ENCODE measurements around the gene RGN.

Gene RGN

DNA sequence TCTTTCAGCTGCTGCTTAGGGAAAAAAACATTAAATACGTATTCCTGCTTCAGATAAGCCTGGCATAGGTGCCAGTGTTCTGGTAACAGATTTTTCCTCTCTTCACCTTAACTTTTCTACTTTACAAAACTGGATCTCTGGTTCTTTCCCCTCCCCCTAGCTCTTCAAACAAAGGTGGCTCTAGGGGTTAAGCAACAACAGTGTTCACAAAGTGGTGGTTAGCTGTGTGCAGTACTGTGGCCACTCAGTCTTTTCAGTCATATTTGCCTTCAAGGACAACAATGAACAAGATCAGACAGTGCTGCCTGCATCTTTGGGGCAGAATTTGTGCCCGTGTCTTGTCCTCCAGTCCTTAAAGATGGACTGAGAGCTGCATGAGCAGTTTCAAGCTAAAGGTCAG lies 15.1 kb upstream of the RGN start:
- H3K4me3 ChIP-seq (ENCODE audit: low read depth, low read length), result no peak overlapping the region
- TF ChIP-seq, protein P1, sequence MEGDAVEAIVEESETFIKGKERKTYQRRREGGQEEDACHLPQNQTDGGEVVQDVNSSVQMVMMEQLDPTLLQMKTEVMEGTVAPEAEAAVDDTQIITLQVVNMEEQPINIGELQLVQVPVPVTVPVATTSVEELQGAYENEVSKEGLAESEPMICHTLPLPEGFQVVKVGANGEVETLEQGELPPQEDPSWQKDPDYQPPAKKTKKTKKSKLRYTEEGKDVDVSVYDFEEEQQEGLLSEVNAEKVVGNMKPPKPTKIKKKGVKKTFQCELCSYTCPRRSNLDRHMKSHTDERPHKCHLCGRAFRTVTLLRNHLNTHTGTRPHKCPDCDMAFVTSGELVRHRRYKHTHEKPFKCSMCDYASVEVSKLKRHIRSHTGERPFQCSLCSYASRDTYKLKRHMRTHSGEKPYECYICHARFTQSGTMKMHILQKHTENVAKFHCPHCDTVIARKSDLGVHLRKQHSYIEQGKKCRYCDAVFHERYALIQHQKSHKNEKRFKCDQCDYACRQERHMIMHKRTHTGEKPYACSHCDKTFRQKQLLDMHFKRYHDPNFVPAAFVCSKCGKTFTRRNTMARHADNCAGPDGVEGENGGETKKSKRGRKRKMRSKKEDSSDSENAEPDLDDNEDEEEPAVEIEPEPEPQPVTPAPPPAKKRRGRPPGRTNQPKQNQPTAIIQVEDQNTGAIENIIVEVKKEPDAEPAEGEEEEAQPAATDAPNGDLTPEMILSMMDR (IDR thresholded peaks at IDR 0.05; ENCODE audit: control insufficient read depth, extremely low read depth, insufficient read depth), result no peak

DNA sequence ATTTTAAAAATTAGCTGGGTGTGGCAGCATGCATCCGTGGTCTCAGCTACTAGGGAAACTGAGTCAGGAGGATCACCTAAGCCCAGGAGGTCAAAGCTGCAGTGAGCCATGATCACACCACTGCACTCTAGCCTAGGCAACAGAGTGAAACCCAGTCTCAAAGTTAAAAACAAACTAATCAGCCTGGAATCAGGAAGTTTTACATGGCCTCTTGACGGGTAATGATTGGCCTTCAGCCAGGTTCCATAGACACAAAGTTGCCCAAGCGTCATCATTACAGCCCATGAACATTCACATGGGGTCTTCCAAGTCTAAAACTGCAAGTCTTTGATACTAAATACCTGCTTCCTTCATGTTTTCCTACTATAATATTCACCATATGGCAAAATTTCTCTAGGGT lies 10.0 kb upstream of the RGN start:
- no peak for DNase-seq (ENCODE audit: low read depth)
- TF ChIP-seq, protein P1 (IDR thresholded peaks at IDR 0.05; ENCODE audit: control insufficient read depth, extremely low read depth, insufficient read depth), result no peak
- H3K4me3 ChIP-seq (ENCODE audit: low read depth, low read length), result no peak overlapping the region

More for the DNA sequence above, 15.1 kb upstream of the RGN start:
- no peak for DNase-seq (ENCODE audit: low read depth)

DNA sequence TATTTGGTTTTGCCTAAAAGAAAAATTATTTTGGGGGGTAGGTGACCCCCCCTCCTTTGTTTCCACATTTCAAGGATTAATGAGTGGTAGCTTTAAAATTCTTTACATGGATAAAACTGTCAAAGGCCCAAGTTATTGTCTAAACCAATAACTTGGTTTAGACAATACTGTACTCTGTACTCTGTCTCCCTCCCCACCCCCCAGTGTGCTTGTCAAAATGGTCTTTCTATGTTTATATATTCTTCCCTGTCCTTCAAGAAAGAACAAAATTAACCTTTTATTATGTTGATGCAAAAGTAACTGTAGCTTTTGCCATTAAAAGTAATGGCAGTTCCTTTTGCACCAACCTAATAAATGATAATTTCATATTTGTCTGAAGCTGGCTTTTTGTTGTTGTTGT lies 9.5 kb upstream of the RGN start:
- TF ChIP-seq, protein P1 (IDR thresholded peaks at IDR 0.05; ENCODE audit: control insufficient read depth, extremely low read depth, insufficient read depth), result no peak
- no peak overlapping the region for H3K4me3 ChIP-seq (ENCODE audit: low read depth, low read length)
- no peak for DNase-seq (ENCODE audit: low read depth)

DNA sequence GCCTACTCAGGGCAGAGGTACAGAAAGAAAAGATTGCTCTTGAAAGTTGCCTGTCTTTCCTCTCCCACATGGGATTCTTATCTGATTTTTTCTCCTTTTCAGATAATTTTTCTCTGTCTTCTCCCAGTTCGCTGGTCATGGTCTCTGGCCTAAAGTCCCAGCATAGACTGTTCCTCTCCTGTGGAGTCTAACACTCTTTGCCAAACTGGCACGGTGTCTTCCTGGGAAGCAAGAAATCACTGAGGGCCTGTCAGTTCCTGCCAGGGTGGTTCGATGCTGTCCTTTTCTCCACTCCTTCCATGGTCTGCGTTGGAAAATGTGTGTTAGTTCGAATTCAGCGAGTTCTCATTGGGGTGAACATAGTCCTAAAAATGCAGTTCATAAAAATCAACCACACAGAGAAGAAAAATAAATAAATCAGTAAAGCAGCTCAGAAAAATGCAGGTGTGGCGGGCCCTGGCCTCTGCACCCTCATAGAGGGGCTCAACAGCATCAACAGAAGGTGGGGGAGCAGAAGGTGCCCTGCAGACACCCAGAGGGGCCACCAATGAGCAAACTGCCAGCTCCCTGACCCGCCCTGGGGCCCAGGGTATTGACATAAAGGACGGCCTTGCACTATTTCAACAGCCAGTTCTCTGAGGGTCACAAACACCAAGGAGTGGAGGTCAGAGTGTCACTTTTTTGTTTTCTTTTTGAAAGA lies 2.1 kb downstream of the RGN start:
- H3K4me3 ChIP-seq (ENCODE audit: low read depth, low read length), result no peak overlapping the region
- TF ChIP-seq, protein P1 (IDR thresholded peaks at IDR 0.05; ENCODE audit: control insufficient read depth, extremely low read depth, insufficient read depth), result no peak
- no peak for DNase-seq (ENCODE audit: low read depth)

DNA sequence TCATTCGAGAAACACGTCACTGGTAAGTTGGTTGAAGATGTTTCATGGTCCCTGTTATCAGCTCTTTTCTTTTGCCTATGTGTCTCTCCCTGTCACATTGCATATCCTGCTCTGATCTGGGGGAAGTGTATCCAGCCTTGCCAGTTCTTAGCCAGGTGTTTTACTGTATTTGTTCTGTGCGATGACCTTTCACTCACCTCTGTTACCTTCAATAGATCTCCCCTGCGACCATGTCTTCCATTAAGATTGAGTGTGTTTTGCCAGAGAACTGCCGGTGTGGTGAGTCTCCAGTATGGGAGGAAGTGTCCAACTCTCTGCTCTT lies 2.6 kb downstream of the RGN start:
- no peak overlapping the region for H3K4me3 ChIP-seq (ENCODE audit: low read depth, low read length)
- TF ChIP-seq, protein P1 (IDR thresholded peaks at IDR 0.05; ENCODE audit: control insufficient read depth, extremely low read depth, insufficient read depth), result no peak
- no peak for DNase-seq (ENCODE audit: low read depth)

DNA sequence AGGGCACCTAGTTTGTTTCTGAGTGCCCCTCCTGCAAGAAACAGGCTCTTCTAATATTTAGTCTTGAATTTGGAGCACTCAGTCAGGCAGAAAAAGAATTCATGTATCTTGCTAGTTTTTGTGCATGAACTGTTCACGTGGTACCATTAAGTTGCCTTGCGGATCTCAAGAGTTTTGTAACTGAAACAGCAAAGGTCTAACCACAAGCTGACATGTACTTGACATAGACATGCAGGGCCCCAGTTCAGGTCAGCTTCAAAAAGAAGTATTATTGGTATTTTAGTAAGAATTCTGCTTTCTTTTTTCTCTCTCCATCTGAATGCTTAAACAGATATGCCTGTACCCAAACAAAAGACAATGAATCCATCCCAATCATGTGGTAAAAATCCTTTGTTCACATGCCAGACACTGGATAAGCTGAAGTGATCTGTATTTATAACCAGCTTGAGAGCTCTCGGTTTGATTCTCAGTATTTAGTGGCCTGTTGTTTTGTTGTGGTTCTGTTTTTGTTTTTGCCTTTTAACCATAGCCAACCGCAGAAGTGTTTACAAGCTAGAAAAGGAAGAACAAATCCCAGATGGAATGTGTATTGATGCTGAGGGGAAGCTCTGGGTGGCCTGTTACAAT lies 13.0 kb downstream of the RGN start:
- TF ChIP-seq, protein P1 (IDR thresholded peaks at IDR 0.05; ENCODE audit: control insufficient read depth, extremely low read depth, insufficient read depth), result no peak
- no peak for DNase-seq (ENCODE audit: low read depth)
- H3K4me3 ChIP-seq (ENCODE audit: low read depth, low read length), result no peak overlapping the region

DNA sequence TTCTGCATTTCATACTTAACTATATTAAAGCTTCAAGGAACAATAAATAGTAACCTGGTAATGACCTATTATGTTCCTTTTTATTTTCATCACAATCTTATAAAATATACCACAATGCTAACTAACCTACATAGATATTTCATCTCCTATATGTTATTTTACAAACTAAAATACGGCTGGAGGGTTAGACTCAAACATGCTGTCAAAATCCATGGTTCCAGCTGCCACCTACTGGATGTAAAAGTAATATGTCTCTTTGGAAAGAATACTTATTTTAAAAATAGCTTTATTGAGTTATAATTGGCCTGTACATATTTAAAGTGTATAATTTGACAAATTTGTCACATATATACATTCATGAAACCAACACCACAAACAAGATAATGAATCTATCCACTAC lies 15.0 kb downstream of the RGN start:
- TF ChIP-seq, protein P1 (IDR thresholded peaks at IDR 0.05; ENCODE audit: control insufficient read depth, extremely low read depth, insufficient read depth), result peak; percentile 38; the same call in 1 of the 2 replicates
- H3K4me3 ChIP-seq (ENCODE audit: low read depth, low read length), result no peak overlapping the region
- DNase-seq (ENCODE audit: low read depth), result peak; percentile 3

Measured in LNCaP clone FGC (cell line).